Trophoblast cell (in vitro differentiated cells and primary cell): ENCODE measurements around the gene CLTA.

ENCODE experiments used
- DNase-seq, 2 donors: peaks; one replicate each; pipeline ENCODE4 v3.0.0-alpha.2; 2016
- H2AFZ ChIP-seq: 2 replicates; pipeline ENCODE4 v1.6.1; 2013; ENCODE audit warnings: low read length, moderate library complexity, mild to moderate bottlenecking; ENCODE audit not compliant: insufficient read depth, poor library complexity
- H2AK5ac ChIP-seq: 2 replicates; pipeline ENCODE4 v1.6.1; 2013; ENCODE audit warnings: mild to moderate bottlenecking, low read length
- H2BK120ac ChIP-seq: 2 replicates; pipeline ENCODE4 v1.6.1; 2013; ENCODE audit warnings: low read length, mild to moderate bottlenecking, moderate library complexity; ENCODE audit not compliant: insufficient read depth, poor library complexity
- H2BK12ac ChIP-seq: 2 replicates; pipeline ENCODE4 v1.6.1; 2013; ENCODE audit warnings: mild to moderate bottlenecking, low read length, moderate library complexity
- H2BK5ac ChIP-seq: 2 replicates; pipeline ENCODE4 v1.6.1; 2013; ENCODE audit warnings: low read length, low read depth, moderate library complexity, mild to moderate bottlenecking; ENCODE audit not compliant: poor library complexity
- H3K14ac ChIP-seq: 2 replicates; pipeline ENCODE4 v1.6.1; 2013; ENCODE audit warnings: mild to moderate bottlenecking, low read length
- H3K18ac ChIP-seq: 2 replicates; pipeline ENCODE4 v1.6.1; 2013; ENCODE audit warnings: mild to moderate bottlenecking, low read length
- H3K23ac ChIP-seq: 2 replicates; pipeline ENCODE4 v1.6.1; 2013; ENCODE audit warnings: low read length
- H3K27ac ChIP-seq: 2 replicates; pipeline ENCODE4 v1.5.1; 2013; ENCODE audit warnings: low read depth, mild to moderate bottlenecking, inconsistent platforms, low read length, moderate library complexity
- H3K27me3 ChIP-seq: 2 replicates; pipeline ENCODE4 v1.6.1; 2013; ENCODE audit warnings: inconsistent platforms, mild to moderate bottlenecking, low read length, moderate library complexity; ENCODE audit not compliant: insufficient read depth
- H3K36me3 ChIP-seq, 2 experiments: 1 replicate in 1 of 2; 2 replicates in 1 of 2; pipeline ENCODE4 v1.6.1; 2013; ENCODE audit warnings: low read length in 2 of 2, mild to moderate bottlenecking in 2 of 2, moderate library complexity in 1 of 2; ENCODE audit not compliant: insufficient read depth in 2 of 2, control insufficient read depth in 1 of 2
- H3K4ac ChIP-seq: 2 replicates; pipeline ENCODE4 v1.6.1; 2013; ENCODE audit warnings: low read depth, mild to moderate bottlenecking, low read length, moderate library complexity
- H3K4me1 ChIP-seq, 2 experiments: 1 replicate in 1 of 2; 2 replicates in 1 of 2; pipeline ENCODE4 v1.6.1; 2013; ENCODE audit warnings: low read length in 2 of 2, mild to moderate bottlenecking in 2 of 2, moderate library complexity in 1 of 2; ENCODE audit not compliant: insufficient read depth in 2 of 2, control insufficient read depth in 1 of 2
- H3K4me2 ChIP-seq: 2 replicates; pipeline ENCODE4 v1.6.1; 2013; ENCODE audit warnings: inconsistent platforms, mild to moderate bottlenecking, low read length, moderate library complexity
- H3K4me3 ChIP-seq: 2 replicates; pipeline ENCODE4 v1.5.1; 2013; ENCODE audit warnings: mild to moderate bottlenecking, low read depth, low read length, inconsistent platforms
- H3K79me1 ChIP-seq: one replicate; pipeline ENCODE4 v1.6.1; 2013; ENCODE audit warnings: low read length
- H3K79me2 ChIP-seq: 2 replicates; pipeline ENCODE4 v1.6.1; 2013; ENCODE audit warnings: low read length, mild to moderate bottlenecking; ENCODE audit not compliant: control insufficient read depth, insufficient read depth, poor library complexity
- H3K9ac ChIP-seq: 2 replicates; pipeline ENCODE4 v1.6.1; 2013; ENCODE audit warnings: mild to moderate bottlenecking, low read length
- H3K9me3 ChIP-seq: 2 replicates; pipeline ENCODE4 v1.6.1; 2013; ENCODE audit warnings: low read depth, mild to moderate bottlenecking, control low read depth, inconsistent platforms, low read length; ENCODE audit not compliant: insufficient read depth
- H4K12ac ChIP-seq: 2 replicates; pipeline ENCODE4 v1.6.1; 2013; ENCODE audit warnings: low read depth, mild to moderate bottlenecking, low read length, moderate library complexity
- H4K8ac ChIP-seq: 2 replicates; pipeline ENCODE4 v1.6.1; 2013; ENCODE audit warnings: low read depth, mild to moderate bottlenecking, low read length, moderate library complexity
- H4K91ac ChIP-seq: one replicate; pipeline ENCODE4 v1.6.1; 2013; ENCODE audit warnings: low read depth, mild to moderate bottlenecking, low read length, moderate library complexity
- WGBS: extraction: QIAGEN DNeasy Blood & Tissue Kit; methylation state at CpG from one replicate; pipeline ENCODE4 v1.1.7; 2013; ENCODE audit warnings: missing lambda C conversion rate; ENCODE audit not compliant: insufficient read length, insufficient coverage; ENCODE audit errors: extremely low coverage; 5-methylcytosine and 5-hydroxymethylcytosine counted together

CLTA gene

GRCh38 chr9:36192196-36192595 is 1.5 kb downstream of the CLTA start:
- H3K9me3 ChIP-seq: no peaks in the 10 kb centered on the region
- H3K4ac ChIP-seq: peak overlapping the region; percentile 93
- peaks cover 3 to 7% of the 10 kb centered on the region in 2 experiments for H3K36me3 ChIP-seq
- H3K79me2 ChIP-seq: peaks cover 20% of the 10 kb centered on the region
- H3K27ac ChIP-seq: no peak overlapping the region
- H2AFZ ChIP-seq: no peak overlapping the region
- H2BK12ac ChIP-seq: no peak overlapping the region
- H2BK120ac ChIP-seq: no peak overlapping the region
- DNase-seq: no peak
- no peak overlapping the region for H4K8ac ChIP-seq
- no peaks in the 10 kb centered on the region for H3K27me3 ChIP-seq
- no peak overlapping the region for H2AK5ac ChIP-seq
- no peak overlapping the region for H3K18ac ChIP-seq
- H3K23ac ChIP-seq: no peak overlapping the region
- H2BK5ac ChIP-seq: no peak overlapping the region
- peaks cover 14% of the 10 kb centered on the region for H3K79me1 ChIP-seq
- no peak overlapping the region for H4K12ac ChIP-seq
- WGBS: no CpG with 5 or more reads among the region's 4 CpGs
- no peak overlapping the region for H3K9ac ChIP-seq
- no peak overlapping the region for H3K4me3 ChIP-seq
- no peak overlapping the region for H3K14ac ChIP-seq
- H4K91ac ChIP-seq: no peak overlapping the region
- H3K4me2 ChIP-seq: peak overlapping the region; percentile 70
- peaks cover 7 to 20% of the 10 kb centered on the region in 2 experiments for H3K4me1 ChIP-seq

GRCh38 chr9:36193023-36193422 is 2.3 kb downstream of the CLTA start:
- Histone ChIP-seq H2BK12ac (no peak overlapping the region), H4K91ac (no peak overlapping the region), H4K8ac (no peak overlapping the region), H3K4me1 (peaks cover 7 to 16% of the 10 kb centered on the region in 2 experiments), H3K27ac (no peak overlapping the region), H4K12ac (no peak overlapping the region), H3K4ac (peak overlapping the region; percentile 44), H3K36me3 (peaks cover 7 to 9% of the 10 kb centered on the region in 2 experiments), H2BK5ac (no peak overlapping the region), H3K4me3 (no peak overlapping the region), H3K18ac (no peak overlapping the region), H3K23ac (no peak overlapping the region), H3K14ac (no peak overlapping the region), H3K27me3 (no peaks in the 10 kb centered on the region), H2AFZ (no peak overlapping the region), H2BK120ac (no peak overlapping the region), H3K9ac (no peak overlapping the region), H2AK5ac (no peak overlapping the region), H3K79me1 (peaks cover 14% of the 10 kb centered on the region), H3K9me3 (no peaks in the 10 kb centered on the region), H3K79me2 (peaks cover 20% of the 10 kb centered on the region), H3K4me2 (peak overlapping the region; percentile 70)
- no peak for DNase-seq
- WGBS: no CpG with 5 or more reads among the region's 3 CpGs

GRCh38 chr9:36194326-36195000 is 3.7 kb downstream of the CLTA start:
- no peak for DNase-seq

GRCh38 chr9:36204906-36205547 is 14.3 kb downstream of the CLTA start:
- H3K9ac ChIP-seq: no peak overlapping the region
- no peak overlapping the region for H2BK12ac ChIP-seq
- H2BK5ac ChIP-seq: no peak overlapping the region
- H3K23ac ChIP-seq: no peak overlapping the region
- H3K79me2 ChIP-seq: peaks cover 3% of the 10 kb centered on the region
- H3K14ac ChIP-seq: no peak overlapping the region
- WGBS: no CpG with 5 or more reads among the region's 11 CpGs
- no peak overlapping the region for H2AK5ac ChIP-seq
- H4K91ac ChIP-seq: no peak overlapping the region
- H3K4ac ChIP-seq: peak overlapping the region; percentile 37
- no peak overlapping the region for H2BK120ac ChIP-seq
- peak; percentile 9 to 40 for DNase-seq
- no peak overlapping the region for H3K27ac ChIP-seq
- H3K36me3 ChIP-seq: peaks cover 41 to 76% of the 10 kb centered on the region in 2 experiments
- no peak overlapping the region for H4K12ac ChIP-seq
- no peak overlapping the region for H3K4me2 ChIP-seq
- H3K4me1 ChIP-seq: no peaks in the 10 kb centered on the region
- no peak overlapping the region for H3K4me3 ChIP-seq
- H2AFZ ChIP-seq: no peak overlapping the region
- H3K9me3 ChIP-seq: no peaks in the 10 kb centered on the region
- H3K27me3 ChIP-seq: no peaks in the 10 kb centered on the region
- no peaks in the 10 kb centered on the region for H3K79me1 ChIP-seq
- H4K8ac ChIP-seq: no peak overlapping the region
- no peak overlapping the region for H3K18ac ChIP-seq

More at GRCh38 chr9:36194326-36195000, 3.7 kb downstream of the CLTA start:
- H3K9me3 ChIP-seq: no peaks in the 10 kb centered on the region
- H4K8ac ChIP-seq: no peak overlapping the region
- no peak overlapping the region for H2AFZ ChIP-seq
- H3K79me2 ChIP-seq: peaks cover 20% of the 10 kb centered on the region
- H3K79me1 ChIP-seq: peaks cover 14% of the 10 kb centered on the region
- no peaks in the 10 kb centered on the region for H3K27me3 ChIP-seq
- no peak overlapping the region for H3K4me3 ChIP-seq
- H4K12ac ChIP-seq: no peak overlapping the region
- no peak overlapping the region for H3K23ac ChIP-seq
- H3K18ac ChIP-seq: no peak overlapping the region
- H3K4me2 ChIP-seq: peak overlapping the region; percentile 50
- peak overlapping the region; percentile 38 for H3K27ac ChIP-seq
- no peak overlapping the region for H2AK5ac ChIP-seq
- no peak overlapping the region for H3K9ac ChIP-seq
- H3K4me1 ChIP-seq: peaks cover 7 to 16% of the 10 kb centered on the region in 2 experiments
- no peak overlapping the region for H2BK5ac ChIP-seq
- H3K4ac ChIP-seq: peak overlapping the region; percentile 58
- H2BK12ac ChIP-seq: no peak overlapping the region
- no CpG with 5 or more reads among the region's 4 CpGs for WGBS
- no peak overlapping the region for H3K14ac ChIP-seq
- H2BK120ac ChIP-seq: no peak overlapping the region
- peaks cover 18 to 21% of the 10 kb centered on the region in 2 experiments for H3K36me3 ChIP-seq
- no peak overlapping the region for H4K91ac ChIP-seq
